ENCODE measurements around the gene RAPGEF3. TPM values are rescaled to one million over a fixed set of nuclear protein-coding genes. Genes with fewer than 3 reads are reported as not detected.

RAPGEF3 gene
- total and polyA plus RNA-seq, 2 of the 8 experiments (the other 6 are each of a cell fraction or from before 2014, with no cell fraction given): 5.0 to 9.4 TPM

GRCh38 chr12:47757840-47758583, 668 bp downstream of the RAPGEF3 start (continued):
- TF ChIP-seq CTCF (IDR thresholded peaks at IDR 0.05; ENCODE audit: control extremely low read depth in 1 of 3, insufficient read depth in 1 of 3, low read depth in 1 of 3, low read length in 3 of 3): no peak
- no peak for TF ChIP-seq POLR2AphosphoS5 (IDR thresholded peaks at IDR 0.05; ENCODE audit: low read depth, low read length)
- no peak for TF ChIP-seq TAF1 (IDR thresholded peaks at IDR 0.05; ENCODE audit: low read depth, low read length)
- no peak for TF ChIP-seq SIN3A (conservative IDR thresholded peaks at IDR 0.05 in 1 of 2, IDR thresholded peaks at IDR 0.05 in 1 of 2; ENCODE audit: low read depth in 1 of 2, low read length in 2 of 2)
- TF ChIP-seq USF2 (IDR thresholded peaks at IDR 0.05; ENCODE audit: low read length): no peak
- no peak for TF ChIP-seq NANOG (IDR thresholded peaks at IDR 0.05; ENCODE audit: insufficient read depth, low read depth, low read length, poor library complexity, severe bottlenecking)

All from H1 (cell line).